GM18505 (cell line): ENCODE data around the gene SCN8A.
"Not testable (repeated sequence)": the region's sequence is repeated elsewhere in the genome, so short reads cannot be mapped to it uniquely, and the experiment has no call there.

Experiments
- ATAC-seq: cut with Tn5 transposase; IDR thresholded peaks from one replicate; pipeline ENCODE4 v1.9.1; 2021; ENCODE audit not compliant: unreplicated experiment
- POLR2A ChIP-seq: IDR thresholded peaks from 4 replicates; pipeline ENCODE4 v1.6.1; 2011; ENCODE audit warnings: borderline replicate concordance; ENCODE audit not compliant: insufficient read depth, insufficient read length; ENCODE audit errors: extremely low read depth

Gene SCN8A

DNA sequence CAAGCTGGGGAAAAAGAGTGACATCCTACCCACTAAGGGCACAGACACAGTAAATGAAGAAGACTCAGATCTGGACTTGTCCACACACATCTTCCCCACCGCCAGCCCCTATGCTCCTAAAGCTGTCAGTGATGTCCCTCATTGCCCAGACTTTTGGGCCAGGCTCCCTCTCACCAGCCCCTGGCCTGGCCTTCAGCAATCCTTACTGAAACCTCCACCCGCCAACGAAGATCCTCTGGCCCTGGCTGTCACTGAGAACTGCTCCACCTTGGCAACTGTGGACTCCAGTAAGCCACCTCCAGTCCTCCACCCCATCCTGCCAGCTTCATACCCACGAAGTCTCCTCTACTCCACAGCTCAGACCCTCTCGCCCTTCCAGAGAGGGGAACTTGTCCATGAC lies 234.2 kb downstream of the SCN8A start:
- ATAC-seq = no peak
- TF ChIP-seq POLR2A = no peak

DNA sequence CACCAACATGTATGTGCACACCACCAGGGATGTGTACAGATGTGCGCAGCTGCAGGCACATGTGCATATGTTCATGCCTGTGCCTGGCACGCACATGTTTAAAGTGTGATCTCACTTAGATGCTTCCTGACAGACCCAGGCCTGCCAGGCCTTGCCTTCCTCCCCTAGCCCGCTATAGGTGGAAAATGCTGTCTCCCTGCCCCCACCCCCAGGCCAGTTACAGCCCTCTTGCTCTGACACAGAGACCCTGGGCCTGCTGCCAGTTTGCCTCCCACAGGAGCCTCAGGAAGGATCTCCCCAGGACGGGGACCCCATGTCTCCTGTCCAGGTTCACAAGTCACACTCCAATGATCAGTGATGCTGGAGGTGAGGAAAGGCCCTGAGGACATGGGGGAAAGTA lies 235.8 kb downstream of the SCN8A start:
- no peak for TF ChIP-seq POLR2A
- no peak for ATAC-seq

DNA sequence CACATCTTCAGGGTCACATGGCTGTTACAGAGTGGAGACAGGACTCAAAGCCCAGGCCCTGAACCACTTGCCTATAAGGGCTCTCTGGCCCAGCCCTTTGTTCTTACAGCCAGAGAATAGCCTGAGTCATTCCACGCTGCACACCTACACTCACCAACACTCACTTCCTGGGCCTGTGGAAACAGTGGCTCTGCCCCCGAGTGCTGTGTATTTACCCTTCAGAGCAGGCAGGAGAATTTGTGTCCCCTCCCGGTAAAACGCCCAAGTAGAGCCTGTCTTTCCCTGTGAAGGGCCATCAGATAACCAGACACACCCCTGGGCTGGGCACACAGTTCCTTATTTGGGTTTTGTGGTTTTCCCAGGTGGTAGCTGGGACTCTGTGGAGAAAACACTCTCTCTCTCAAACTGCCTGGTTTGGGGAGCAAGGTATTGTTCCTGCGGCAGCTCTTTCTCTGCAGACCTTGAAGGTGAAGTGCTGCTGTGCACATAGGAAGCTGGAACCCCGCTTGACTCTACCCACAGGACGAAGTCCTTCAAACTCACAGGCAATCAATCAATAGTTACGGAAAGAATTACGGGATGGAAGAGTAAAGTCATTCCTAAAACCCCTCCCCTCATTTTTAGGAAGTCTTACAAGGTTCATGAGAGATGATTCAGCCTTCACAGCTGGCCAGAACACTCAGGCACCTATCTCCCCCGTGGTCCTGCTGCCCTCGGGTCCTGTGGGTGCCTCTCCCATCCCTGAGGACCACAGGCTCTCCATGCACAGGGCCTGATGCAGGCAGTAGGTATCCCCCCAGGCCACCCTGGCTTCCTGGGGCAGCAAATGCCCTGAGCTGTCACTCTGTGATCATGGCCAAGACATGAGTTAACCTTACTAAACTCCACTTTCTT lies 237.1 kb downstream of the SCN8A start:
- TF ChIP-seq POLR2A = no peak
- no peak for ATAC-seq

DNA sequence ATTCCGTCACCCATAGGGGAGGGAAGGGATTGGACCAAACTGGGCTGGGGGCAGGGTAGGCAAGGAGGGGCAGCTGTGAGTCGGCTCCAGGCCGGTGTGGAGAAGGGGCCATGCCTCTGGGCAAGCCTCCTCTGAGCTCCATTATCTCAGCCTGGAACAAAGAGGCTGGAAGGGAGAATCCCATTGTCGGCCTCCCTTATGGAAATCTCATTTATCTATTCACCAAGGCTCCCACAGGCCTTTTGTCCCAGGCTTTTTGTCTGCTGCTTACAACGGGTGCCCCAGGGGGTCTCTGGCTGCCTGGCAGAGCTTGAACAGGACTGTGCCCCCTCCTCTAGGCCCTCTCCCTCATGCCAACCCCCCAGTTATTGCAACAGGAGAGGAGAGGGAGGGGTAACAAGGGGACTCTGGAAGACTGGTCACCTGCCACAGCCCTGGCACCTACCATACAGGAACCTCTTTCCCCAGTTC lies 238.0 kb downstream of the SCN8A start:
- no peak for TF ChIP-seq POLR2A
- no peak for ATAC-seq

DNA sequence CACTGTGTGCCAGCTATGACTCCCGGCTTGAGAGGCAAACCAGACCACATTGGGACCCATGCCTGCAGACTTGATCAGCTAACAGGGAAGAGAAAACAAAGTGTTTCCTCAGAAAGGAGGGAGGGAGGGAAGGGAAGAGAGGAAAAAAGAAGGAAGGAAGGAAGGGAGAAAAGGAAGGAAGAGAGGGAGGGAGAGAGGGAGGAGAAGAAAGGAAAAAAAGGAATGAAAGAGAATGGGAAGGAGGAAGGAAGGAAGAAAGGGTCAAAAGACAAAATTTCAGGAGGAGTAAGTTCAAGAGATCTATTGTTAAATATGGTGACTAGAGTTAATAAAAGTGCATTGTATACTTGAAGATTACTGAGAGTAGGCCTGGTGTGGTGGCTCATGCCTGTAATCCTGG lies 238.6 kb downstream of the SCN8A start:
- ATAC-seq = no peak
- TF ChIP-seq POLR2A = no peak

DNA sequence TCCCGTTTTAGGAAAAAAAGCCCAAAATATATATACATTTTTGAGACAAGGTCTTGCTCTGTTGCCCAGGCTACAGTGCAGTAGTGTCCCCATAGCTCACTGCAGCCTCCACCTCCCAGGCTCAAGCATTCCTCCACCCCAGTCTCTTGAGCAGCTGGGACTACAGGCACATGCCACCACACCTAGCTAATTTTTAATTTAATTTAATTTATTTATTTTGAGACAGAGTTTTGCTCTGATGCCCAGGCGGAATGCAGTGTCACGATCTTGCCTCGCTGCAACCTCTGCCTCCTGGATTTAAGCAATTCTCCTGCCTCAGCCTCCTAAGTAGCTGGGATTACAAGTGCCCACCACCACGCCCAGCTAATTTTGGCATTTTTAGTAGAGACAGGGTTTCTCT lies 240.8 kb downstream of the SCN8A start:
- ATAC-seq = not testable (repeated sequence)

DNA sequence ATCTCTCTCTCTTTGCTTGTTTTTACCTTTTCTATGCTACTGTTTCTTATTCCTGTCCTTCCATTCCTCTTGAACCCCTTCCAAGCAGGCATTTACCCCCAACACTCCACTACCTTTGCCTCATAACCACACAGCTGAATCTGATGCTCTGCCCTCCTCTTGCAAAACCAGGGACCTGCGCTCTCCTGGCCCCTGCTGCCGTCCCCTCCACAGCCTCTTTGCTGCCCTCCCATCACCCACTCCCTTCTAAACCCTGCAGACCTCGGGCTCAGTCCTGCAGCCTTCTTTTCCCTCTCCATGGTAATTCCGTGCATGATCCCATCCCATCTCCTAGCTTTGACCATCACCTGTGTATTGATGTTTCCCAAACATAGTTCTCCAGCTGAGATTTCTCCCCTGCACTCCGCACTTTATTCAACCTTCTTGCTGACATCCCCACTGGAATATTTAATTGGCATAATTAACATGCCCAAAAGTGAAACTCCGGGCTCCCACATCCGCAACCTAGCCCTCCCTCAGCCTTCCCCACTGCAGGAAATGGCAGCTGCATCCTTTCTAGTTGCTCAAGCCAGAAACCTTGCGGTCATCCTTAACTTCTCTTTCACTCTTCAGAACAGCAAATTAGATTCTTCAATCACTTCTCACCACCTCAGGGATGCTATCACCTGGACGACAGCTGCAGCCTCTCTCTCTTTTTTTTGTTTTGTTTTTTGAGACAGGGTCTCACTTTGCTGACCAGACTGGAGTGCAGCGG lies 241.5 kb downstream of the SCN8A start:
- no peak for TF ChIP-seq POLR2A
- no peak for ATAC-seq

DNA sequence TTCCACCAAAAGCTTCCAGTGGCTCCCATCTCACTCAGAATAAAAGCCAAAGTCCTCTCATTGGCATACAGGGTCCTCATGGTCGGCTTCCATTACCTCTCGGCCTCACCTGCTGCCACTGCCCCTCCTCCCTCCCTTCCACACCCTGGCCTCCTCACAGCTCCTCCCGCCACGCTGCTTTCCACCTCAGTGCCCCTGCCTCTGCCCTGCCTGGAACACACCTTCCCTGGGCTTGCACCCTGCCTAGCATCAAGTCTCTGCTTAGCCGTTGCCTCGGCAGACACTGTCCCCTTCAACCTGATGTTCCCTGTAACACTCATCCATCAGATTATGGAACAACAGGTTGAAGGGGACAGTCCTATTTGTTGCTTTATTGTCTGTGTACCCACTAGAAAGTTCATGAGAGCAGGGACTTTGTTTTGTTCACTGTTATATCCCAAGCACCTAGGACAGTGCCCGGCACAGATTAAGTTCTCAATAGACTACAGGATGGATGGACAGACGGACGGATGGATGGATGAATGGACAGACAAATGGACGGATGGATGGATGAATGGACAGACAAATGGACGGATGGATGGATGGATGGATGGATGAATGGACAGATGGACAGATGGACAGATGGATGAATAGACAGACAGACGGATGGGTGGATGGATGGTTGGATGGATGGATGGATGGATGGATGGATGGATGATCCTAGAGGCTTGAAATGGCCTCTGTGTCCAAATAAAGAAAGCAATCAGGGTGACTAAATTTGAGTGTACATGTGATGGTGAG lies 242.6 kb downstream of the SCN8A start:
- no peak for TF ChIP-seq POLR2A

DNA sequence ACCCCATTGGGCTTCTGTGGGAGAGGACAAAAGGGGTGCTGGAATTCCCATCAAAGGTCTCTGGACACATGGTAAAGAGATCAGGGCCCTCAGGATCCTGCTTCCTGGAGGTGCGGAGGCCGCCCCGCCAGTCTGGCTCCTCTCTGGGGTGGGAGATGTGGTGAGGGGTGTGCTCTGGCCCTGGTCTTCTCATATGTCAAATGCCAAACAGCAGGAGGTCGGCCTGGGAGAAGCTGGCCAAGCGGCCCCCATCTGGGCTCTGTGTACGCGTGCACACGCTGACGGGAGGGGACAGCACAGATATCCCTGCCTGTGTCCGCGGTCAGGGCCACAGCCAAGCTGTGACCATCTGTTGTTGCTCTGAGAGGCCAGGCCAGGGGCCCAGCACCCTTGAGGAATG lies 243.4 kb downstream of the SCN8A start:
- no peak for ATAC-seq
- no peak for TF ChIP-seq POLR2A

More for the DNA sequence above, 242.6 kb downstream of the SCN8A start:
- no peak for ATAC-seq

DNA sequence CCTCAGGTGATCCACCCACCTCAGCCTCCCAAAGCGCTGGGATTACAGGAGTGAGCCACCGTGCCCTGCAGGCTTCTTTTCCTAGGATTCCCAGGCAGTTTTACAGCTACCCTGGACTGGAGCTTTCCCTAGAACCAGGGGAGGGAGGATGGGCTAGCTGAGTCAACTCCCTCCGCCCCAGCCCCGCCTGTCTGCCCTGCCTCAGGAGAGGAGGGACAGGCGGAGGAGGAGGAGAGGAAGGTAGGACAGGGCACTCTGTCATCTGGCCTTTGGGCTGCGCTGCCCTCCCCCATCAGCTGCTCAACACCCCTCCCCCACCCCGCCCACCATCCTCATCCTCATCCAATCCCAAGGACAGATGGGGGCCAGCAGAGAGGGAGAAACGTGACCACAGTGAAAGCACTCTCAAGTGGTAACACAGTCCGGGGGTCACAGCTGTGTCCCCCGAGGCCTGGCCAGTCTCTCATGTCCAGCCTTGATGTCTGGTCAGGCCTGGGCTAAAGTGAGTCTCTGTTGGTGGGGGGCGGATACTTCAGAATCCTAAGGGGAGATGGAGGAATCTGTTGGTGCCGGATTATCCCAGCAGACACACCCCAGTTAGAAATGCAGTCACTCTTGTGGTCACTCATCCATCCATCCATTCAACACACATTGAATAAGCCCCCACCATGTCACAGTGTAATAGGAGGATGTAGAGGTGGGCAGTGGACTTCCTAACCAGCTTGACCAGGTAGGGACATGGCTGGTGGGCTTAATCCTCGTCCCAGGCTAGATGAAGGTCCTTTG lies 245.2 kb downstream of the SCN8A start:
- ATAC-seq = no peak
- no peak for TF ChIP-seq POLR2A

DNA sequence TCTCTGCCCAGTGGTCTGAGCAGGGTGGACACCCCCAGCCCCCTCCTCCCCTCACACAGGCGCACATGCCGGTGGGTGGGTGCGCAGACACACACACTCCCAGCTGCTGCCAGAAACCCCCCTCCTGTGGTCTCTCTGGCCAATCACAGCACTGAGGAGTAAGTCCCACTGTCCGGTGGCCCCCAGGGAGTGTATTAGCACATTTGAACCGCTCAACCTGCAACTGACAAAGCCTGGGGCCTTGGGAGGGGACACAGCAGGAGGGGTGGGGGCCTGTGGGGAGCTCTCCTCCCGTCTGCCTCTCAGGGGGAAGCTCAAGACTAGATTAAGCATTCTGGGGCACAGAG lies 245.8 kb downstream of the SCN8A start:
- ATAC-seq = no peak
- no peak for TF ChIP-seq POLR2A

DNA sequence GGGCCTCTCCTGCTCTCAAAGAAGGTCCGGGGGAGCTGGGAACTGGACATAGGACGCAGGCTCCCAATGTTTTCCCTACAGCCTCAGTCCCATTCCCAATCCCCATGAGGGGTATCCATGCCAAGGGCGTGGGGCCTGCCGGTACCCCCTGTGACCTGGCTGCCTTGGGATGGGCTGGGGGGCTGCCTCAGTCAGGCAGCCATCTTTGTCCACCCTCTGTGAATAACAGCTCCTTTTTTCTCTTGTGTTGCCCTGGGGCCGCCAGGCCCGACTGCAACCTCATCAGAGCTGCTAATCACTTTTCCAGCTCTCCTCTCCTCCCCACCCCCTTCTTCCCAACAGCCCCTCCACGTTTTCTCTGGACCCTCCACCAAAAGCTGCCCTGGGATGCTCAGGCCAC lies 246.3 kb downstream of the SCN8A start:
- no peak for ATAC-seq
- no peak for TF ChIP-seq POLR2A

DNA sequence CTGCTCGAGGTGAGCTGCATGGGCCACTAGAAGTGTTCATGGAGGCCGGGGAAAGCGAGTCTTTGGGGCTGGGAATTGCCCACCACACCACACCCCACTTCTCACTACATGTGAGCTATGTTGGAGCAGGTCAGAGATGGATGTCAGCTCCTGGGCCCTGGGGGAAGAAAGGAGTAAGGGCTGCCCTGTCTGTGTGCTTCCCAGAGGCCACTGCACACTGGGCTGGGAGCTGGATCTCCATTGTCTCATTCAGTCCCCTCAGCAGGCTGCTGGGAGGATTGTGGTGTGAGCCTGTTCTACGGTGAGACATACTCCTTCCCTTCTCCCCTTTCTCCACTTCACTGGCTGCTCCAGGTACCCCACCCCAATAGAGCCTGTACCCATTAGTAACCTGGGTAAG lies 247.0 kb downstream of the SCN8A start:
- TF ChIP-seq POLR2A = no peak
- ATAC-seq = no peak
